LNCaP clone FGC (cell line): ENCODE measurements around the gene TRAF7.

Experiments
- DNase-seq: peaks from one replicate; pipeline ENCODE4 v3.0.0-alpha.2; 2011; ENCODE audit warnings: low read depth
- H3K4me3 ChIP-seq: 2 replicates; pipeline ENCODE4 v1.5.1; 2011; ENCODE audit warnings: mild to moderate bottlenecking, low read depth, low read length, control low read depth
- TF ChIP-seq, protein P1 (sequence below): IDR thresholded peaks from 2 replicates; pipeline ENCODE4 v1.5.1; 2012; ENCODE audit warnings: mild to moderate bottlenecking; ENCODE audit not compliant: control insufficient read depth, insufficient read depth; ENCODE audit errors: extremely low read depth

The TRAF7 gene

DNA sequence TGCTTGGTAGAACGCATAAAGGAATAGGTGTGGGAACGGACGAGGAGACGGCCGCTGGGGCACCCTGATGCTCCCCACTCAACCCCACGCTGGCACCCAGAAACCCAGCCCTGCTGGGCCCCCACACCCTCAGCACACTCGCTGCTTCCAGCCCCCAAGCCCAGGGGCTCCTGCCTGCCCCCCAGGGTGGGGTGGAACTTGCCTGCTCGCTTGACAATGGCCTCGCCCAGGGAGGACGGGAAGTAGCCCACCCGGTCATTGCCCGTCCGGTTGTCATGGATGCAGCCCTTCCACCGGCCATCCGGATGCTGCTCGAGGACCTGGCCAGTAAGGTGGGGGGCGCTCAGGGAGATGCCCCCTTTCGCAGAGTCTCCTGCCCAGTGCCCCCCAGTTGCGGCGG, 30.9 kb downstream of the TRAF7 start:
- no peak for DNase-seq
- H3K4me3 ChIP-seq: no peak overlapping the region
- TF ChIP-seq, protein P1, sequence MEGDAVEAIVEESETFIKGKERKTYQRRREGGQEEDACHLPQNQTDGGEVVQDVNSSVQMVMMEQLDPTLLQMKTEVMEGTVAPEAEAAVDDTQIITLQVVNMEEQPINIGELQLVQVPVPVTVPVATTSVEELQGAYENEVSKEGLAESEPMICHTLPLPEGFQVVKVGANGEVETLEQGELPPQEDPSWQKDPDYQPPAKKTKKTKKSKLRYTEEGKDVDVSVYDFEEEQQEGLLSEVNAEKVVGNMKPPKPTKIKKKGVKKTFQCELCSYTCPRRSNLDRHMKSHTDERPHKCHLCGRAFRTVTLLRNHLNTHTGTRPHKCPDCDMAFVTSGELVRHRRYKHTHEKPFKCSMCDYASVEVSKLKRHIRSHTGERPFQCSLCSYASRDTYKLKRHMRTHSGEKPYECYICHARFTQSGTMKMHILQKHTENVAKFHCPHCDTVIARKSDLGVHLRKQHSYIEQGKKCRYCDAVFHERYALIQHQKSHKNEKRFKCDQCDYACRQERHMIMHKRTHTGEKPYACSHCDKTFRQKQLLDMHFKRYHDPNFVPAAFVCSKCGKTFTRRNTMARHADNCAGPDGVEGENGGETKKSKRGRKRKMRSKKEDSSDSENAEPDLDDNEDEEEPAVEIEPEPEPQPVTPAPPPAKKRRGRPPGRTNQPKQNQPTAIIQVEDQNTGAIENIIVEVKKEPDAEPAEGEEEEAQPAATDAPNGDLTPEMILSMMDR: no peak

DNA sequence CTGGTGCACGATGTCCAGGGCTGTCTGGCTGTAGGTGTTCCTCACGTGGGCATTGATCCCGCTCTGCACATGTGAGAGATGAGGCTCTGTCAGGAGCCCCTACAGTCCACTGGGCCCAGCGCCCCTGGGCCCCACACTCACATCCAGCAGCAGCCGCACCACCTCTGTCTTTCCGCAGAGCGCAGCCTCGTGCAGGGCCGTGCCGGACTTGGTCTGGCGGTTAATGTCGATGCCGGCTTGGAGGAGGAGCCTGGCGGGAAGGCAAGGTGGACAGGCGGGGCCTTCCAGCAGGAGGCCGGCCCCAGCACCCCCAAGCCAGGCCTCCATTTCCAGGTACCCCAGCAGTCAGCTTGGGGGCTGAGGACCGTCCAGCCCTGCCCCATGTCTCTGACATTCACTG, 31.6 kb downstream of the TRAF7 start:
- DNase-seq: no peak
- TF ChIP-seq, protein P1: no peak
- no peak overlapping the region for H3K4me3 ChIP-seq

GRCh38 chr16:2188395-2188794, 32.8 kb downstream of the TRAF7 start:
- TF ChIP-seq, protein P1: no peak
- DNase-seq: no peak
- no peak overlapping the region for H3K4me3 ChIP-seq

DNA sequence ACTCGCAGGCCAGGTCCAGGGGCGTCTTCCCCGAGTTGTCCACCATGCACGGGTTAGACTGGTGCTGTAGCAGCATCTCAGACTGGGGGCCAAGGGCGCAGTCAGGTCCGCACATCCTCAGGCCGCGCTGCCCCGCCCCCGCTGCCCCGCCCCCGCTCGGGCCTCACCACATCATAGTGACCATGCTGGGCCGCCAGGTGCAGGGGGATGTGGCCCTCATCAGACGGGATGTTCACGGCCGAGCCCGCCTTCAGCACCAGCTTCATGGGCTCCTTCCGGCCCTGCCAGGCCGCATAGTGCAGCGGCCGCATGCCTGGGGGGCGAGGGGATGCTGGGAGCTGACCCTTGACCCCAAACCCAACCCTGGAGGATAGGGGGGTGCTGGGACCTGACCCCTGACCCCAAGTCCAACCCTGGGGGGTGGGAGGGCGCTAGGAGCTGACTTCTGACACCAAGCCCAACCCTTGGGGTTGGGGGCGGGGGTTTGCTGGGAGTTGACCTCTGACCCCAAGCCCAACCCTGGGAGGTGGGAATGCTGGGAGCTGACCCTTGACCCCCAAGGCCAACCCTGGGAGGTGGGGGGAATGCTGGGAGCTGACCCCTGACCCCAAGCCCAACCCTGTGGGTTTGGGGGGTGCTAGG, 33.8 kb downstream of the TRAF7 start:
- TF ChIP-seq, protein P1: no peak
- DNase-seq: no peak

DNA sequence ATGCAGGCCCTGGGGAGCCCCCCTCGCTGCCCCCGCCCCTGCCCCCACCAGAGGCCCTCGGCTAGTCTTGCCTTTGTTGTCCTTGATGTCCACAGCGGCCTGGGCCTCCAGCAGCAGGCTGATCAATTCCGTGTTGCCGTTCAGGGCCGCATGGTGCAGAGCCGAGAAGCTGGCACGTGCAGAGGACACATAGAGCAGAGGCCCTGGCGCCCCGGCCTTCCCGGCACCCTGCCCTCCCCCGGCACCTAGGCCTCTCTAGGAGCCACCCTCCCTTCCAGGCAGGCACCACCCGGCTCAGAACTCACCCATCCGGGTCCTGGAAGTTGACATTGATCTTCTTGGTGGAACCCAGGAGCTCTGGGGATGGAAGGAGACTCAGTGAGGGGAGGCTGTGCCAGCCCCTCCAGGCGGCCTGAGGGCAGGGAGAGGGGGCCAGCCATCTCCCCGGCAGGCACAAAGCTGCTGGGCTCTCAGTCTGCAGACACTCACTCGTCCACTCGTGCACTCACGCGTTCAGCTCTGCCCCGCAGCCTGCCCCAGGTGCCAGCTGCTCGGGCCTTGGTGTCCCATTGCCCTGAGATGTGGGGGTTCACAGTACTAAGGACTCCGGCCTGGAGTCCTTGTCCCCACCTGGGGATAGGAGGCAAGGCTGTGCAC, 34.5 kb downstream of the TRAF7 start:
- TF ChIP-seq, protein P1: no peak

More for the DNA sequence above, 33.8 kb downstream of the TRAF7 start:
- H3K4me3 ChIP-seq: no peak overlapping the region

GRCh38 chr16:2190659-2191445, 35.3 kb downstream of the TRAF7 start:
- TF ChIP-seq, protein P1: no peak
- no peak overlapping the region for H3K4me3 ChIP-seq

More for the DNA sequence above, 34.5 kb downstream of the TRAF7 start:
- no peak for DNase-seq
- no peak overlapping the region for H3K4me3 ChIP-seq

More at GRCh38 chr16:2190659-2191445, 35.3 kb downstream of the TRAF7 start:
- DNase-seq: no peak
